SW480 (cell line): ENCODE data around the gene KRT23.

Experiments
- DNase-seq: peaks from one replicate; pipeline ENCODE4 v3.0.0-alpha.2; 2016; ENCODE audit warnings: low spot score

Gene KRT23

DNA sequence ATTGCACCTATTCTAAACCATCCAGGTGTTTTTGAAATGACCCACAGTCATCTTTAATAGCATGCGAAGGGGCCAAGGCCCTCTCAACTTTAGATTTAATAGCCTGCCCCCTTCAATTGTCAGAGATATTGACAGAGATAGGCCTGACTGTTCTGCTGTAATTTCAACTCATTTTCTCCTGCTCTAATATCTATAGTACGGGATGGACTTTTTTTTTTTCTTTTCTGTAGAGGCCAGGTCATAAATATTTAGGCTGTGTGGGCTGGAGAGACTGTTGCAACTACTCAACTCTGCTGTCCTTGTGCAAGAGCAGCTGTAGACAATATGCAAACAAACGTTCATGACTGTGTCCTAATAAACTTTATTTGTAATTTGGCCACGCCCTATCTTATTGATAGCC lies 27.7 kb downstream of the KRT23 start:
- peak; percentile 63 for DNase-seq

- peak; percentile 94 for DNase-seq
Measured at GRCh38 chr17:40909351-40909750, 28.1 kb downstream of the KRT23 start.

DNA sequence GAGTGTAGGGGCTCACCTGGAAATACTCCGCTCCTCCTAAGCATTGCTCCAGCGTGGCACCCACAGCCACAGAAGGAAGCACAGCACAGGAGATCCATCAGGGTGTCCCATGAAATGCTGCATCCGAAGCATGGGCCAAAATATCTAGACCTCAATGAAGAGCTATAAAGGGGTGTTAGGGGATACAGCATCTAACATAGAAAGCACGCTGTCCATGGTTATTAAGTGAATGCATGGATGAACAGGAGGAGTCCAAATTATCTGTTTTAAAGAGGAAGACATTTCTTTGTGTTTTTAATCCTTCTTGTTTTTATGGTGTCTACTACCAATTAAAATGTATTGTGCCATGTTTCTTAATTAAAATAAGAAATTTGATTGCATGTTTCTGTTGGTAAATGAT lies 30.8 kb downstream of the KRT23 start:
- DNase-seq = no peak

DNA sequence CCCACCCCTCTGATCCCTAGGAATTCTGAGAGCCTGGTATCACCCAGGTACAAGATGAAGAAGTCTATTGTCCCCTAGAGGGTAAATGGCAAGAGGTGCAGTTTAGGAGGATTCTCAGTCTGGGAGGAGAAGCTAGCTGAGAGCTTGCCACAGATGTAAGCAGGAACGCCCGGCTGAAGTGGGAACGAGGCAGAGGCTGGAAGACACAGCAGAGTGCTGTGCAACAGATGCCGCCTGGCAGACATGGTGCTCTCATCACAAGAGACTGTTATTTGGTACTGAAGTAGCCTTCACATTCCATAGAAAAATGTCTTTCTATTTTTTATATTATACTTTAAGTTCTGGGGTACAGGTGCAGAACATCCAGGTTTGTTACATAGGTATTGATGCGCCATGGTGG lies 32.1 kb downstream of the KRT23 start:
- DNase-seq = no peak

DNA sequence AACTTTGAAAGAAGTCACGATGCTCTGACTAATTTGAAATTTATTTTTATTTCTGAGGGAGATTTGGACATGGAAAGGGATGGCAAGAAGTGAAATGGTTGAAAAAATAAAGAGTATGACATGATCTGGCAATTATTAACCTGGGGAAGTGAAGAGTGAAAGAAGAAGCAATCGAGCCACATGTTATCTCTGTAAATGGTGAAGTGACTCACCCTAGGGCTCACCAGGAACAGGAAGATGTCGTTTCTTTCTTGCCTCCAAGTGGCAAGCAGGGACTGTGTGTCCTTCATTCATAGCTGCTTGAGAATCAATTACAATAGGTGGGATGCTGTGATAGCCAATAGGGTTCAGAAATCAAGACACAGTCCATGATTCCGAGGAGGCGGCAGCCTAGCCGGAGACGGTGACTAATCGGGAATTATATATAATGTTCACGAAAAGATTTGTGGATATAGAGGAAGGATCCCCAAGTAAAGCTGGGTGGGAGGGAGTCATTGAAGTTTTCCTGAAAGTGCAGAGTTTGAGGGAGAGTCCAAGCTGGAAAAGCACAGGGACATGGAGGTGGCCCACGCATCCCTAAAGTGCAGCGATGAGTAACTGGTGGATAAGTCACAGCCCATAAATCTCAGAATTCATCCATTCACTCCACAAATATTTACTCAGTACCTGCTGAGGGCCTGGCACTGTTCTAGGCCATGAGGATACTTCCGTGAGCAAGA lies 34.2 kb downstream of the KRT23 start:
- DNase-seq = peak; percentile 74

GRCh38 chr17:40902498-40902897 lies 34.9 kb downstream of the KRT23 start:
- no peak for DNase-seq

- peak; percentile 77 for DNase-seq
Measured at GRCh38 chr17:40901981-40902474, 35.4 kb downstream of the KRT23 start.

DNA sequence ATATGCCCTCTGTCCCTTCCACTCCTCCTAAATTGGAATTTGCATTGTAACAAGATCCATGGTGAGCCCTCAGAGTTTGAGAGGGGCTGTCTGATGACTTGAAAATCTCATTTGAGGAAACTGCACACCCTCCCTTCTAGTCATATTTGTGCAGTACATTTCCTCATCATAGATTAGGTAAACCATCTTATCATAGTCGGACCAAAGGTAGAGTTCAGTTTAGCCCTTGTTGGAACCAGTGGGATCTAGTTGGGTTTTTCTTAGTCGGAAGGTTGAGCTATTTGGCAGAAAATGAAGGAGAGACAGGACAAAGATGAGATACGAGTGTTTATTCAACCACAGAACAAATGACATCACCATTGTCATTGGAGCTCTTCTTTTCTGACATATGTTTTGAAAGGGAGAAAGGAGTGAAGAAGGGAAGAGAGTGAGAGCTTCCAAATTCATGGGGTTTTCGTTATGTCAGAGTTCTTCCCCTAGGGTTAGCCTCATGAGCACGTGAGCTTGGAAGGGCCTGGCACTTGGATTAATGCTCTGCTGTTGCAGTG lies 36.6 kb downstream of the KRT23 start:
- DNase-seq = no peak

- no peak for DNase-seq
Measured at GRCh38 chr17:40896916-40897455, 40.5 kb downstream of the KRT23 start.

DNA sequence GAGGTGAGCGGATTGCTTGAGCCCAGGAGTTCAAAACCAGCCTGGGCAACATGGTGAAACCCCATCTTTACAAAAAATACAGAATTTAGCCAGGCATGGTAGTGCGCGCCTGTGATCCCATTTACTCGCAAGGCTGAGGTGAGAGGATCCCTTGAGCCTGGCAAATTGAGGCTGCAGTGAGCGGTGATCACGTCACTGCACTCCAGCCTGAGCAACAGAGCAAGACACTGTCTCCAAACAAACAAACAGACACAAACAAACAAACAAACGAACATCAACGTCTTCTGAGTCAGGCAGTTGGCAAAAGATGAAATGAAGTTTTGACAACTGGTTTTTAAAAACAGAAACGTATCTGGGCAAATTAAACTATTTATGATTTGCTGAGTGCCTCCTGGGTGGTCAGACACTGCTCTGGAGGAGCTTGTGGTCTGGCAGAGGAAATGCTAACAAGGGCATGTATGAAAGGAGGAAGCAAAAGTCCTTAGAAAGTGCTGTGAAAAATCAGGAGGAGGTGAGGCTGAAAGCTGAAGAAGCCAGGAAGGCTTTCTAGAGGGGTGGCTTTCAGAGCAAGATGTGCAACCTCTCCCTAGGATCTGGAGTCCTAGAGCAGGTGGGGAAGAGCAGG lies 42.2 kb downstream of the KRT23 start:
- DNase-seq = no peak

- no peak for DNase-seq
Measured at GRCh38 chr17:40888196-40888720, 49.2 kb downstream of the KRT23 start.

DNA sequence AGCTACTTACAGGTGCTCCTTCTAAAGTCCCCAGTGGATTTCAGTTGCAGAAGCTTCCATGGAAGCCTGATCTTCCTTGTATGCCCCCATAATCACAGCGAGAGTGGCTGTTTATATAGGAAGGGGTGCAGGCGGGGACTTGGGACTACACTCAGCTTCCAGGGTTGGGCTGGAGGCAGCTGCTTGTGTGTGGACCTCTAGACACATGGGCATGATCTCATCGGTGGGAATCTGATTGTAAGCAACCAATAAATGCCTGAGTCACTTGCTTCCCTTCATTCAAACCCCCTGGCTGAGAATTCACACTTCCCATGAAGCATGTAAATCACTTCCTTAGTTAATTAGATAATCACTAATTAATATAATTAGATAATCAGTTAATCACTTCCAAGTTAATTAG lies 51.4 kb downstream of the KRT23 start:
- peak; percentile 25 for DNase-seq

DNA sequence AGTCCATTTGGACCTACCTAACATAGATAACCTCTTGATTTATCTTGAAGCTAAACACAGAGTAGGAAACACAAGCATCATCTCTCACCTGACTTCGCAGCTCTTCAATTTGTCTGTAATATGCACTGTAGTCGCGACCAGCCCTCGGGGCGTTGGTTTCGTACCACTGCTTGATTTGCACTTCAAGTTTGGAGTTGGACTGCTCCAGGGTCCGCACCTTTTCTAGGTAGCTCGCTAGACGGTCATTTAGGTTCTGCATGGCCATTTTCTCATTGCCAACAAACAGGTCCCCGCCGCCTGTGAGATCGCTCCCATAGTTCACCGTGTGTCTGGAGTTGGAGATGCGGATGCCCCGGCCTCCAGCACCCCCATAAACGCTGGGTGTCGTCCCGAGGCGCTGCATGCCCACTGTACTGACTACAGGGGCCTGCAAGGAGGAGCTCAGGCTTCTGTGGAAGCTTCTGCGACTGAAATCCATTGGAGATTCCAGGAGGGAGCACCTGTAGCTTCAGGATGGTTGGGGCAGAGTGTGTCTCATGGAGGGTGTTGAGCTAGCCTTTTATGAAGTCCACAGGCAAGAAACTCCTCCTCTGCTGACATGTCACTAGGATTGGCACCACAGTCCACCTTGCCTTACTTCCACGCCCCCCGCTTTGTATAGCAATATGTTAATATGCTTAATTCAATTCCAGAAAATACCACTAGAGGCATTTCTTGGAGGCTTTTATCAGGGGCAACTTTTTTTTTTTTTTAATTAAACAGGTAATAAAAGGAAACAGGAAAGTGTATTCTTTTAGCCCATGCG lies 52.5 kb downstream of the KRT23 start, which contains the start of gene KRT20:
Gene KRT20, minus strand, starts transcription at position 535 of the 805 bp plus-strand sequence. Its CDS starts 57 bp downstream, at position 478.
- peak; percentile 30 for DNase-seq

GRCh38 chr17:40883626-40884334 lies 53.7 kb downstream of the KRT23 start:
- DNase-seq = no peak

DNA sequence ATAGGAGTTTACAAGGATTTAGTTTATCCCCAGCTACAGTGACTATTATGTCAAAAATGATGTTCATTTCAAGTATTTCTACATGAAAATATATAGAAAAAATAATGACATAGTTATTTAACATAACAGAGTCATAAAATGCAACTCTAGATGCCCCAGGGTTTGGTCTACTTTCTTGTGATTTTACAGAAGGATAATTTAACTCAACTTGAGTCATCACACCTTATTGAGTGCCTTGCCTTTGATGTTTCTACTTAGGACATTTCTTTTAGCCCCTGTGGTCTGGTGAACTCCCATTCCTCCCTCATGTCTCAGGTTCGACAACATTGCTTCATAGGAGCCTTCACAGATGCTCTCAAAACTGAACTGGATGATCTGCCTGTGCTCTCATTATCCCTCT lies 54.4 kb downstream of the KRT23 start:
- no peak for DNase-seq

DNA sequence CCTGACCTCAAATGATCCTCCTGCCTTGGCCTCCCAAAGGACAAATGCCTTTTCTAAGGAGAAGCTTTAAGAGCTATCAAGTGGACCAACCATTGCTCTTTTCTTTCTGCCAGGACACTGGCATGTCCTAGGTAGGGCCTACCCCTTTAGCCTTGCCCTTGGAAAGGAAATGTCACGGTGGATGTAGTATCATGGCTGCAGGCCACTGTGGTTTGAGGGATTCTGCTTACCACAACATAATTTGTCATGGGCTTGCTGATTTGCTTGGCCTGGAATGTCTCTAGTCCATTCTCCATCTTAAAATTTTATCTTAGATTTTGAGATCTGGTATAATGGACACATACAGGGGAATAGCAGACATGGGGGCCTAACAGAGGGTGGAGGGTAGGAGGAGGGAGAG lies 58.4 kb downstream of the KRT23 start:
- DNase-seq = no peak

- DNase-seq = no peak
Measured at GRCh38 chr17:40878044-40878443, 59.4 kb downstream of the KRT23 start.

DNA sequence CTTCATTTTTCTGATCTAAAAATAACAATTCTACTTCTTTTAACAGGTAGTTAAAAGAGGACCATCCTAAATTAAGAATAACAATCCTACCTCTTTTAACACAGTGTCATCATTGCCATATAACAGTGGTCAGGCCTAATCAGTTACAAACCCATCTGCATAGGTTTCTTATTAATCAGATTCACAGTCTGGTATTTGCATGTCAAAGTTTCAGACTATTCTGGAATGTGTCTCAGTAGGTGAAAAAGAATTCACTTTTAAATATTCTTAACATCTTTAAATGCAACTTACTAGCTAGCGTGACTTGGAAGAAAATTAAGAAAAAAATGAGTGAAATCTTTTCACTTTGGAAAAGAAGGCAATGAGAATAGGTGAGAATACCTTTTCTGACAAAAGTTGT lies 63.6 kb downstream of the KRT23 start:
- DNase-seq = no peak

GRCh38 chr17:40873255-40873654 lies 64.2 kb downstream of the KRT23 start:
- no peak for DNase-seq
